ENCODE results near the gene ENDOV. TPM values are rescaled to one million over a fixed set of nuclear protein-coding genes. Genes with fewer than 3 reads are reported as not detected.
A peak's percentile ranks its signal among the peaks of the same experiment; 100 is the strongest.

The ENDOV gene
- total and polyA plus RNA-seq, 8 donors: 2.3 to 122 (median 13.2) TPM

- Histone ChIP-seq H3K4me1 (peaks cover 17 to 43% (median 32%) of the 10 kb centered on the region in 4 donors), H3K36me3 (no peaks in the 10 kb centered on the region), H3K27ac (peak overlapping the region in 4 of 5 donors; percentile 95 to 99 (median 98)), H3K4me3 (peak overlapping the region in 3 of 4 donors; percentile 54 to 77 (median 72)), H3K9me3 (no peaks in the 10 kb centered on the region), H3K27me3 (peaks cover 0 to 9% (median 6%) of the 10 kb centered on the region in 3 donors)
- TF ChIP-seq POLR2AphosphoS5 (IDR thresholded peaks at IDR 0.05): no peak
- no peak for TF ChIP-seq EP300 (IDR thresholded peaks at IDR 0.05)
- no peak for TF ChIP-seq CTCF (IDR thresholded peaks at IDR 0.05)
- TF ChIP-seq POLR2A (IDR thresholded peaks at IDR 0.05): no peak
- no peak for DNase-seq
- WGBS, 5 donors: 53 to 70% (median 56%) methylated on average over 4 of the region's 4 CpGs
- intact Hi-C loops (cut with DNase I; ENCODE audit: low total_unique reads): no loop called here
These were observed 40.8 kb downstream of the ENDOV start for GRCh38 chr17:80455784-80456183.

GRCh38 chr17:80456465-80457235 is 41.7 kb downstream of the ENDOV start:
- intact Hi-C loops (cut with DNase I; ENCODE audit: low total_unique reads): no loop called here
- peak overlapping the region in 2 of 5 donors; percentile 95 to 99 for H3K27ac ChIP-seq
- peaks cover 17 to 52% (median 31%) of the 10 kb centered on the region in 4 donors for H3K4me1 ChIP-seq
- DNase-seq: no peak
- WGBS, 5 donors: 63 to 75% (median 75%) methylated on average over 16 to 21 of the region's 21 CpGs
- H3K36me3 ChIP-seq: no peaks in the 10 kb centered on the region
- TF ChIP-seq EP300 (IDR thresholded peaks at IDR 0.05): no peak
- peak in 1 of 3 donors; percentile 8 for TF ChIP-seq POLR2AphosphoS5 (IDR thresholded peaks at IDR 0.05)
- TF ChIP-seq POLR2A (IDR thresholded peaks at IDR 0.05): no peak
- TF ChIP-seq CTCF (IDR thresholded peaks at IDR 0.05): no peak
- H3K27me3 ChIP-seq: peaks cover 0 to 15% (median 6%) of the 10 kb centered on the region in 3 donors
- H3K4me3 ChIP-seq: no peak overlapping the region
- H3K9me3 ChIP-seq: no peaks in the 10 kb centered on the region

- no peak overlapping the region for H3K4me3 ChIP-seq
- 56 to 71% (median 64%) methylated on average over 15 of the region's 15 CpGs for WGBS, 5 donors
These were observed 42.4 kb downstream of the ENDOV start for GRCh38 chr17:80457236-80457856.

More at GRCh38 chr17:80457236-80457856, 42.4 kb downstream of the ENDOV start:
- DNase-seq: no peak
- intact Hi-C loops (cut with DNase I; ENCODE audit: low total_unique reads): no loop called here
- TF ChIP-seq EP300 (IDR thresholded peaks at IDR 0.05): no peak
- TF ChIP-seq CTCF (IDR thresholded peaks at IDR 0.05): no peak
- TF ChIP-seq POLR2A (IDR thresholded peaks at IDR 0.05): no peak
- no peak for TF ChIP-seq POLR2AphosphoS5 (IDR thresholded peaks at IDR 0.05)
- peak overlapping the region in 2 of 5 donors; percentile 95 to 99 for H3K27ac ChIP-seq
- H3K36me3 ChIP-seq: no peaks in the 10 kb centered on the region
- H3K4me1 ChIP-seq: peaks cover 17 to 57% (median 31%) of the 10 kb centered on the region in 4 donors
- peaks cover 0 to 21% (median 6%) of the 10 kb centered on the region in 3 donors for H3K27me3 ChIP-seq
- no peaks in the 10 kb centered on the region for H3K9me3 ChIP-seq

Data from stomach (tissue), 9 donors.